ENCODE results near the gene MAFF. TPM values are rescaled to one million over a fixed set of nuclear protein-coding genes. Genes with fewer than 3 reads are reported as not detected.
A peak's percentile ranks its signal among the peaks of the same experiment; 100 is the strongest.

MAFF gene
- total and polyA plus RNA-seq, 9 of the 15 experiments (the other 6 are each of a cell fraction or from before 2014, with no cell fraction given): 0.51 to 8.0 (median 5.4) TPM

DNA sequence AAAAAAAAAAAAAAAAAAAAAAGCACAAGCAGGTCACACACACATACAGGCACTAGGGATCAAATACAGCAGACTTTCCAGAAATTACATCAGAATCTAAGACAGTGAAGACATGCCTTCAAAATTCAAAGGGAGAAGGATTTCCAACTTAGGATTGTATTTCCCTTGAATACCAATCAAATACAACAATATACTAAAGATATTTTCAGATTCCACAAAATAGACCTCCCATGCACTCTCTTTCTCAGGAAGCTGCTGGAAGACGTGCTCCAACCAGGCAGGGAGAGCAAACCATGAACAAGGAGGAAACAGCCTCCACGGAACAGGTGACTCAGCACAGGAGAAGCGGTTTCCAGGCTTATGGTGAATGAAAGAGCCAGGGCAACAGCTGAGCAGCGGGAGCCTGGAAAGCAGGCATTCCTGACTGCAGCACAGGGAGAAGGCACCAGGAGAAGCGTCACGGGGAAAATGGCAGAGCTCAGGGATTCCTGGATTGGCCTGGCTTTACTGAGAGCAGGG lies 39.0 kb downstream of the MAFF start (continued):
- TF ChIP-seq, protein P1, sequence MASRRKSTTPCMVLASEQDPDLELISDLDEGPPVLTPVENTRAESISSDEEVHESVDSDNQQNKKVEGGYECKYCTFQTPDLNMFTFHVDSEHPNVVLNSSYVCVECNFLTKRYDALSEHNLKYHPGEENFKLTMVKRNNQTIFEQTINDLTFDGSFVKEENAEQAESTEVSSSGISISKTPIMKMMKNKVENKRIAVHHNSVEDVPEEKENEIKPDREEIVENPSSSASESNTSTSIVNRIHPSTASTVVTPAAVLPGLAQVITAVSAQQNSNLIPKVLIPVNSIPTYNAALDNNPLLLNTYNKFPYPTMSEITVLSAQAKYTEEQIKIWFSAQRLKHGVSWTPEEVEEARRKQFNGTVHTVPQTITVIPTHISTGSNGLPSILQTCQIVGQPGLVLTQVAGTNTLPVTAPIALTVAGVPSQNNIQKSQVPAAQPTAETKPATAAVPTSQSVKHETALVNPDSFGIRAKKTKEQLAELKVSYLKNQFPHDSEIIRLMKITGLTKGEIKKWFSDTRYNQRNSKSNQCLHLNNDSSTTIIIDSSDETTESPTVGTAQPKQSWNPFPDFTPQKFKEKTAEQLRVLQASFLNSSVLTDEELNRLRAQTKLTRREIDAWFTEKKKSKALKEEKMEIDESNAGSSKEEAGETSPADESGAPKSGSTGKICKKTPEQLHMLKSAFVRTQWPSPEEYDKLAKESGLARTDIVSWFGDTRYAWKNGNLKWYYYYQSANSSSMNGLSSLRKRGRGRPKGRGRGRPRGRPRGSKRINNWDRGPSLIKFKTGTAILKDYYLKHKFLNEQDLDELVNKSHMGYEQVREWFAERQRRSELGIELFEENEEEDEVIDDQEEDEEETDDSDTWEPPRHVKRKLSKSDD (conservative IDR thresholded peaks at IDR 0.05; ENCODE audit: low read length): no peak
- TF ChIP-seq HDAC2 (IDR thresholded peaks at IDR 0.05) (no peak), LARP7 (IDR thresholded peaks at IDR 0.05) (no peak), JUN (IDR thresholded peaks at IDR 0.05; ENCODE audit: borderline replicate concordance, low read depth, low read length) (no peak), JUN (CRISPR knock-in tag; IDR thresholded peaks at IDR 0.05; ENCODE audit: borderline replicate concordance) (no peak), ZNF217 (CRISPR knock-in tag; IDR thresholded peaks at IDR 0.05) (no peak), PHB2 (IDR thresholded peaks at IDR 0.05; ENCODE audit: low read depth) (no peak), NBN (IDR thresholded peaks at IDR 0.05; ENCODE audit: low read depth) (no peak), MYBL2 (IDR thresholded peaks at IDR 0.05; ENCODE audit: low read depth) (no peak), MYBL2 (CRISPR knock-in tag; IDR thresholded peaks at IDR 0.05; ENCODE audit: borderline replicate concordance) (no peak), NR3C1 (CRISPR knock-in tag; IDR thresholded peaks at IDR 0.05) (no peak), NFATC3 (IDR thresholded peaks at IDR 0.05) (no peak), NFE2 (IDR thresholded peaks at IDR 0.05; ENCODE audit: low read depth) (peak; percentile 83), FOXJ3 (CRISPR knock-in tag; IDR thresholded peaks at IDR 0.05) (no peak), RBM17 (IDR thresholded peaks at IDR 0.05; ENCODE audit: borderline replicate concordance, low read depth, low read length) (no peak), CHCHD3 (CRISPR knock-in tag; IDR thresholded peaks at IDR 0.05) (no peak), HOMEZ (CRISPR knock-in tag; IDR thresholded peaks at IDR 0.05) (no peak), TEAD1 (CRISPR knock-in tag; IDR thresholded peaks at IDR 0.05) (no peak), NR1H2 (CRISPR knock-in tag; IDR thresholded peaks at IDR 0.05) (no peak), POLR2G (IDR thresholded peaks at IDR 0.05; ENCODE audit: low read depth, low read length) (no peak), L3MBTL2 (IDR thresholded peaks at IDR 0.05) (no peak; the same call in 1 of the 2 replicates), ZNF507 (tag; conservative IDR thresholded peaks at IDR 0.05) (no peak)
- TF ChIP-seq, protein P2, sequence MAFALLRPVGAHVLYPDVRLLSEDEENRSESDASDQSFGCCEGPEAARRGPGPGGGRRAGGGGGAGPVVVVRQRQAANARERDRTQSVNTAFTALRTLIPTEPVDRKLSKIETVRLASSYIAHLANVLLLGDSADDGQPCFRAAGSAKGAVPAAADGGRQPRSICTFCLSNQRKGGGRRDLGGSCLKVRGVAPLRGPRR (CRISPR knock-in tag; IDR thresholded peaks at IDR 0.05): no peak
- TF ChIP-seq, protein P3, sequence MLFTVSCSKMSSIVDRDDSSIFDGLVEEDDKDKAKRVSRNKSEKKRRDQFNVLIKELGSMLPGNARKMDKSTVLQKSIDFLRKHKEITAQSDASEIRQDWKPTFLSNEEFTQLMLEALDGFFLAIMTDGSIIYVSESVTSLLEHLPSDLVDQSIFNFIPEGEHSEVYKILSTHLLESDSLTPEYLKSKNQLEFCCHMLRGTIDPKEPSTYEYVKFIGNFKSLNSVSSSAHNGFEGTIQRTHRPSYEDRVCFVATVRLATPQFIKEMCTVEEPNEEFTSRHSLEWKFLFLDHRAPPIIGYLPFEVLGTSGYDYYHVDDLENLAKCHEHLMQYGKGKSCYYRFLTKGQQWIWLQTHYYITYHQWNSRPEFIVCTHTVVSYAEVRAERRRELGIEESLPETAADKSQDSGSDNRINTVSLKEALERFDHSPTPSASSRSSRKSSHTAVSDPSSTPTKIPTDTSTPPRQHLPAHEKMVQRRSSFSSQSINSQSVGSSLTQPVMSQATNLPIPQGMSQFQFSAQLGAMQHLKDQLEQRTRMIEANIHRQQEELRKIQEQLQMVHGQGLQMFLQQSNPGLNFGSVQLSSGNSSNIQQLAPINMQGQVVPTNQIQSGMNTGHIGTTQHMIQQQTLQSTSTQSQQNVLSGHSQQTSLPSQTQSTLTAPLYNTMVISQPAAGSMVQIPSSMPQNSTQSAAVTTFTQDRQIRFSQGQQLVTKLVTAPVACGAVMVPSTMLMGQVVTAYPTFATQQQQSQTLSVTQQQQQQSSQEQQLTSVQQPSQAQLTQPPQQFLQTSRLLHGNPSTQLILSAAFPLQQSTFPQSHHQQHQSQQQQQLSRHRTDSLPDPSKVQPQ (CRISPR knock-in tag; IDR thresholded peaks at IDR 0.05; ENCODE audit: borderline replicate concordance): no peak
